Kidney tubule cell (primary cell): Measurements from ENCODE around the gene DKK3.

Experiments
- DNase-seq: peaks from one replicate; pipeline ENCODE4 v3.0.0-alpha.2; 2018; ENCODE audit warnings: low spot score

DKK3 gene

DNA sequence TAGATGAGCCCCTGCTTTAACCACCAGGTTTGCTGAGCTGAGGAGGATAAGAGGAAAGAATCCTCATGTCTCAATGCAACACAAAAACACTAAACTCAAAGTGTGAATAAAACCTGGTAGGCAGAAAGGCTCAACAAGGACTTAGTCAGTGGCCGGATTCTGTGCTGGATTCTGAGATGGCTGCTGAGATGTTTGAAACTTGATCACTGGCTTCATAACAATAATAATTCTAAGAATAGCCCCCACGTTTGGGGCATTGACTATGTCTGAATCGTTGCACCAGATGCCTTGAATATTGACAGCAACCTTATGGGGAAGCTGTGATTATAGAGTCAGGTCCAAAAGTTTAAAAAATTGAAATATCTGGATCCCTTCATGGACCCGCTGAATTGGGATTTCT, 4.6 kb downstream of the DKK3 start:
- DNase-seq = no peak

- DNase-seq = peak; percentile 28
Measured at GRCh38 chr11:12003336-12003735, 5.1 kb downstream of the DKK3 start.

DNA sequence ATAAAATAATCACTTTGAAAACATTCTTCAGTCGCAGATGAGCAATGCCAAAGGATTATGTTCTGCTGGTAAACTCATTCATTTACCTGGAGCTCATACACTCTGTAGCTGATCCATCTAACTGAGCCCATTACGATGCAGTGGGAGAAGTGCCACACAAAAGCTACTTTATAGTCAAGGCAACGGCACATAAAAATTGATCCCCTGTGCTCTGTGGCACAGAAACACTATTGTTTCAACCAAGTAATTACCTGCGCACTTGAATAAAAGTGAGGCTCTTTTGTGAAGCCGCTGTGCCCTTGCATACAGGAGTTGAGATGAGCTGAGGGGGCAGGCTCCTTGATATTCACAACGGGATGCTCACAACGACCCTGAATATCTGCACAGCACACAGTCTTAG, 7.2 kb downstream of the DKK3 start:
- no peak for DNase-seq

GRCh38 chr11:11998091-11998781, 10.2 kb downstream of the DKK3 start:
- DNase-seq = peak; percentile 88

GRCh38 chr11:11997049-11997322, 11.4 kb downstream of the DKK3 start:
- DNase-seq = no peak

DNA sequence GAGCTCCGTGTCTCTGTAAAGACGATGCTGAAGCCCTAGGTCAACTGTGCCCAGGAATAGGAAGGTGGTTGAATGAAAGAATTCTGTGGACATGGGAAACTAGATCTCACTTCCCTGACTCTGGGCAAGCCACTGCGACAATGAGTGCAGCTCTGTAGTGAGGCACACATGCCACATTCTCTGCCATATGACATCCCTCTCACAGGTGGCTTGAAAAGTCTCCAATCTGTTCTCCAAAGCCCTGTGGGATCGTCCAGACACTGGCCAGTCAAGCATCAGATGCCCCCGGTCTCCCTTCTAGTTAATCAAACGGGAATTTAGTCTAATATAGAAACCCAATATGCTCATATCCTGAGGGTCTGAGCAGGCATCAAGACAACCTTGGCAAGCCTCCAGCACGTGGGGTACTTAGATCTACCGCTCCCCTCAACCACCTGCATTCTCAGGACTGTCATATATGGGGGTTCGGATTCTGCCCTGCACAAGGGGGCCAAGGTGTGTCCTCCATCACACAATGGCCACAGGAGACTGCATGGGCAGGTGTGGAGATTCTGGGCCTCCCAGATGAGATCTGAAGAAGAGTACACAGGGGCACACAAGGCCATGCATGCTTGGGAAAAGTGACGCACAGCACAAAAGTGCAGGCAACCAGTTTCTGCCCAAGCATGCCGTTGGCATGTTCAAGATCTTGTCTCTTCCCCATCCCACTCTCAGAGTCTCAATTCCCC, 11.9 kb downstream of the DKK3 start:
- no peak for DNase-seq

GRCh38 chr11:11995601-11996000, 12.8 kb downstream of the DKK3 start:
- no peak for DNase-seq

GRCh38 chr11:11993839-11994238, 14.6 kb downstream of the DKK3 start:
- DNase-seq = peak; percentile 69

GRCh38 chr11:11992257-11993212, 15.9 kb downstream of the DKK3 start:
- DNase-seq = peak; percentile 48

DNA sequence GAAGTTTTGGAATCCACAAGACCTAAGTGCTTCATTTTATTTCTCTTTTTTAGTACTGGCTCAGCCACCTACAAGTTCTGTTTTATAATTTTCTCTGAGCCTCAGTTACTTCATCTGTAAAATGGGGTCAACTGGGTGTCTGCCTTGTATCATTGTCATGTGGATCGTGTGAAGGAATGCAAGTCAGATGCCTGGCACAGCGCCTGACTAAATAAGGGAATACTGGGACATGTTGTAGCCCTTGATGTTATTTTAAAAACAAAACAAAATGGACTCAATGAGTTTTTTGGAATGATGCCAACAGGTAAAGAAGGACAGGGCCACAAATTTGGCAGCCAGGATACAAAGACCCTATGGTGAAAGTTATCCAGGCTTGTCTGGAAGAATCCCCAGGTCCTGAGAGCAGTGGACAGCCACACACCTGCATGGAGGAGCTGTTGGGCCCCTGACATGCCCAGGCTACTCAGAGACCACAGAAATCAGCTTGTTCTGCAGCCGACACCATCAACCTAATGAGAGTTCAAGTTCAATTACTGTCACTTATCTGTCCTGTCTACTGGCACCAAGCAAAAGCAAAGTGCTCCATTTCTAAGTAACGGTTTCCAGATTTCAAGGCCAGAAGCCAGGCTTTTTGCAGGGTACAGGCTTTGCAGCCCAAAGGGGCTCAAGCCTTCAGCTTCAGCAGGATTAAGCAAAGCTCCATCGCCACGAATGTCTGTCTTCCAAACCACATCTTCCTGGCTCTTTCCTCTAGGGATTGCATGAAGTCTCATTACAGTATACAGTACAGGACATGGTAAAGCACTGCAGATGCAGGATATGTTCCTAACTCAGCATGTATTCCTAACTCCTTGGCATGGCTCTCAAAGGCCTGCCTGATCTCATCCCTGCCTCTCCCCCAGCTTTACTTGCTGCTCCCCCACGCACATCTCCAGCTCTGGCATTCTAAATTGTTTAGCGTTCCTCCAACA, 18.4 kb downstream of the DKK3 start:
- DNase-seq = no peak

GRCh38 chr11:11988681-11989261, 19.7 kb downstream of the DKK3 start:
- no peak for DNase-seq

GRCh38 chr11:11988099-11988651, 20.3 kb downstream of the DKK3 start:
- DNase-seq = peak; percentile 85

DNA sequence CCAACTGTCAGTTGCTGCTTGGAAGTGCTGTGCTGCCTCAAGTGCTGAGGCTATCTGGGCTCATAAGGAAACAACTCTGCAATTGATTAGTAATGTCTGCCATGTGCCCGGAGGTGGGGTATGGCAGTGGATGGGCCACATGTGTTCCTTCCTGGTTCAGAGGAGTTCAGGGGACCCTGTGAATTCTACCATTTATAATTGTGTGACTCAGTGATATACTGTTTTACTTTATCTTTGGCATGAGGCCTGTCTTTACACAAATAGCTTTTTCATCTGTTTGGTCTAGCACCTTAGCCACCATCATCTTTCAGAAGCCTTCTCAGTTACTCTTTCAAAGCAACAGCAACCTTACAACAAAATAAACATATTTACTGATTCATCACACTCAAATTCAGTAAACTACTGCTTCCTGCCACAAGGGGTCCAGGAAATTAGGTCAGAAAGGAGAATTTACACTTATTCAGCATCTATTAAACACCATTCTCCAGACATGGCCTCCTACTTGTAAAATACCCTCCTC, 20.9 kb downstream of the DKK3 start:
- DNase-seq = peak; percentile 63

- DNase-seq = no peak
Measured at GRCh38 chr11:11985954-11986949, 22.2 kb downstream of the DKK3 start.

DNA sequence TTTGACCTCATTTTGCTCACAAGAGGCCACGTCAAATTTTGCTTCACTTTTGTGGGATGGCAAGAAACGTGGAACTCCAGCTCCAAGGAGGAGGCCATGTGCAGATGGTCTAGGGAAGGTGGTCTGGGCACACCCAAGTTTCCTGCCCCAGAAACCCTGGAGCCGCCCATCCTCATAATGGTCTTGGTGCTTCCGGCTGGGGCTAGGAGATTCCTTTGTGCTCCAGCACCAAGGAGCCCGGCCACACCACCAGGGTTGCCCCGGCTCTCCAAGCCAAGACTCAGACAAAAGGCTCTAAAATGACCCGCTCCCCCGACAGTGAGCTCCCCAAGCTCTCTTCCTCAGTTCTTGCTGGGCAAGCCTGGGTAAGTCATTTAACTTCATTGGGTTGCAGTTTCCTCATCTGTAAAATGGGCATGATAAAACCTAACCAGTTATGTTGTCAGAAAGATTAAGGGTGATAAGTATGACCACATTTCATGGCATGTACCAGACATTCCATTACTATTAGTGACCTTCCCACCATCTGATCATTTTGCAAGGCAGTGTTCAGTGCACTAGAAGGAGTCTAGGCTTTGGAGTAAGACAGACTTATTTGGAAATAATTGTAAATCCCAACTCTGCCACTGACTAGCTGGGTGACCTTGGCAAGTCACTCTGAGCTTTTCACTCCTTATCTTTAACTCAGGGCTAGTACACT, 23.3 kb downstream of the DKK3 start:
- DNase-seq = peak; percentile 70

GRCh38 chr11:11984563-11984962, 23.9 kb downstream of the DKK3 start:
- no peak for DNase-seq

DNA sequence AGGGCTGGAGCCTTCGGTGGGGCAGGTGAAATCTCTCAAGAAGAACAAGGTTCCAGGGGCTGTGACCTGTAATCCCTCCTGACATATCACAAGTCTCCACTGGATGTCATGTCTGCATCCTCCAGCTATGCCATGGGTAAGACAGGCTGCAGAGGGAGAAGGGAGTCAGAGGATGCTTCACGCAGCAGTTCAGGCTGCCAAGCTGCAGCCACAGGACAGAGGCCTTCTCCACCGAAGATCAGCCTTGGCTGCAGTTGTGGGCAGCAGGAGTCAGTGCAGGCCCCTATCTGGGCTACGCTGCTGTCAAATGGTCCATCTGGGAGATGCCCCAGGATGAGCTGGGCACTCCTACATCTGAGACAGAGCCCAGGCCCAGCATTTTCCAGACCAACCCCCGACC, 25.0 kb downstream of the DKK3 start:
- DNase-seq = no peak

DNA sequence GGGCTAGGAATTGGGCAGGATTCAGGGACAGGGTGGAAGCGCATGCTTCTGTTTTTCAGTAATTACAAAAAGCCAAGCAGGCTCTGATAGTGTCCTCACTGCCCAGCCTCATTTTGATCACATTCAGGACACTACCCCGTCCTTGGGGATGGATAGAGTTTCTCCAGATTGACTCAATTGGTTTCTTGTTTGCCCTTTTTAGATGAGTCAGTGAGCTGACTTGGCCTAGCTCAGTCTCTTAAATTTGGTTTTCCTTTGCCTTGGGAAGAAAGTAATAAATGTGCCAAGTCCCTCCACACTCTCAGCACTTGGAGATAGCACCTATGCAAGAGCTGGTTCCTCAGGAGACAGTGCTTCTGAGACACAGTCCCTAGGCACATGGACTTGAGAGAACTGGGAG, 25.5 kb downstream of the DKK3 start:
- DNase-seq = no peak

GRCh38 chr11:11982461-11982860, 26.0 kb downstream of the DKK3 start:
- DNase-seq = no peak
